ENCODE results near the gene PCNX3. TPM values are rescaled to one million over a fixed set of nuclear protein-coding genes. Genes with fewer than 3 reads are reported as not detected.

PCNX3 gene
- total and polyA plus RNA-seq, 2 donors (not counting 1 experiment from before 2014, with no cell fraction given) = 8.0 to 14.7 TPM

- no peak overlapping the region for H3K9ac ChIP-seq (ENCODE audit: insufficient read depth, low read length)
- no peak overlapping the region for H3K4me3 ChIP-seq (replicated peaks in 1 of 4; ENCODE audit: control extremely low read depth in 1 of 4, insufficient read depth in 1 of 4, low read depth in 3 of 4, low read length in 4 of 4)
- no peak overlapping the region for H2AFZ ChIP-seq (ENCODE audit: low read length)
- no peaks in the 10 kb centered on the region for H3K27me3 ChIP-seq (ENCODE audit: control insufficient read depth, insufficient read depth, low read length)
- H3K4me1 ChIP-seq (ENCODE audit: control insufficient read depth, extremely low read depth, insufficient read depth, low read length) = no peaks in the 10 kb centered on the region
- no peak overlapping the region for H3K27ac ChIP-seq (ENCODE audit: insufficient read depth, low read length)
- DNase-seq (ENCODE audit: low read depth in 2 of 2) = no peak
- H4K20me1 ChIP-seq (ENCODE audit: control insufficient read depth, extremely low read depth, insufficient read depth, low read length) = no peaks in the 10 kb centered on the region
- no peaks in the 10 kb centered on the region for H3K9me3 ChIP-seq (ENCODE audit: control insufficient read depth, insufficient read depth, low read depth, low read length)
- H3K4me2 ChIP-seq (ENCODE audit: extremely low read depth, insufficient read depth, low read length) = no peak overlapping the region
- peaks cover 38% of the 10 kb centered on the region for H3K36me3 ChIP-seq (ENCODE audit: control insufficient read depth, insufficient read depth, low read length)
- no peaks in the 10 kb centered on the region for H3K79me2 ChIP-seq (ENCODE audit: control insufficient read depth, insufficient read depth, low read length)
- TF ChIP-seq CTCF (conservative IDR thresholded peaks at IDR 0.05 in 1 of 2, IDR thresholded peaks at IDR 0.05 in 1 of 2; ENCODE audit: low read depth in 1 of 2, low read length in 2 of 2) (no peak), EZH2 (IDR thresholded peaks at IDR 0.05; ENCODE audit: low read length, missing control alignments) (no peak)
Observed at GRCh38 chr11:65624931-65625627, 9.5 kb downstream of the PCNX3 start.

- Histone ChIP-seq H3K9ac (ENCODE audit: insufficient read depth, low read length) (no peak overlapping the region), H3K9me3 (ENCODE audit: control insufficient read depth, insufficient read depth, low read depth, low read length) (no peaks in the 10 kb centered on the region), H3K27ac (ENCODE audit: insufficient read depth, low read length) (no peak overlapping the region), H2AFZ (ENCODE audit: low read length) (no peak overlapping the region), H3K27me3 (ENCODE audit: control insufficient read depth, insufficient read depth, low read length) (no peaks in the 10 kb centered on the region), H3K4me3 (replicated peaks in 1 of 4; ENCODE audit: control extremely low read depth in 1 of 4, insufficient read depth in 1 of 4, low read depth in 3 of 4, low read length in 4 of 4) (no peak overlapping the region), H3K79me2 (ENCODE audit: control insufficient read depth, insufficient read depth, low read length) (no peaks in the 10 kb centered on the region), H3K36me3 (ENCODE audit: control insufficient read depth, insufficient read depth, low read length) (peaks cover 38% of the 10 kb centered on the region), H4K20me1 (ENCODE audit: control insufficient read depth, extremely low read depth, insufficient read depth, low read length) (no peaks in the 10 kb centered on the region), H3K4me1 (ENCODE audit: control insufficient read depth, extremely low read depth, insufficient read depth, low read length) (no peaks in the 10 kb centered on the region), H3K4me2 (ENCODE audit: extremely low read depth, insufficient read depth, low read length) (no peak overlapping the region)
- peak in 1 of 2 donors; percentile 43 for DNase-seq (ENCODE audit: low read depth in 2 of 2)
- TF ChIP-seq EZH2 (IDR thresholded peaks at IDR 0.05; ENCODE audit: low read length, missing control alignments) (no peak), CTCF (conservative IDR thresholded peaks at IDR 0.05 in 1 of 2, IDR thresholded peaks at IDR 0.05 in 1 of 2; ENCODE audit: low read depth in 1 of 2, low read length in 2 of 2) (peak; percentile 27 to 51)
Observed at GRCh38 chr11:65625628-65626342, 10.2 kb downstream of the PCNX3 start.

GRCh38 chr11:65627202-65627601, 11.6 kb downstream of the PCNX3 start:
- Histone ChIP-seq H4K20me1 (ENCODE audit: control insufficient read depth, extremely low read depth, insufficient read depth, low read length) (no peaks in the 10 kb centered on the region), H3K27me3 (ENCODE audit: control insufficient read depth, insufficient read depth, low read length) (no peaks in the 10 kb centered on the region), H3K4me3 (replicated peaks in 1 of 4; ENCODE audit: control extremely low read depth in 1 of 4, insufficient read depth in 1 of 4, low read depth in 3 of 4, low read length in 4 of 4) (no peak overlapping the region), H3K27ac (ENCODE audit: insufficient read depth, low read length) (no peak overlapping the region), H2AFZ (ENCODE audit: low read length) (no peak overlapping the region), H3K9me3 (ENCODE audit: control insufficient read depth, insufficient read depth, low read depth, low read length) (no peaks in the 10 kb centered on the region), H3K36me3 (ENCODE audit: control insufficient read depth, insufficient read depth, low read length) (peaks cover 33% of the 10 kb centered on the region), H3K4me1 (ENCODE audit: control insufficient read depth, extremely low read depth, insufficient read depth, low read length) (no peaks in the 10 kb centered on the region), H3K79me2 (ENCODE audit: control insufficient read depth, insufficient read depth, low read length) (no peaks in the 10 kb centered on the region), H3K9ac (ENCODE audit: insufficient read depth, low read length) (no peak overlapping the region), H3K4me2 (ENCODE audit: extremely low read depth, insufficient read depth, low read length) (no peak overlapping the region)
- DNase-seq (ENCODE audit: low read depth in 2 of 2) = no peak
- TF ChIP-seq EZH2 (IDR thresholded peaks at IDR 0.05; ENCODE audit: low read length, missing control alignments) = no peak
- no peak for TF ChIP-seq CTCF (conservative IDR thresholded peaks at IDR 0.05 in 1 of 2, IDR thresholded peaks at IDR 0.05 in 1 of 2; ENCODE audit: low read depth in 1 of 2, low read length in 2 of 2)
